Activated B cell treated with CpG ODN at 0.5 μM for 24 hours (primary cell): Measurements from ENCODE around the gene GLB1L3. TPM values are rescaled to one million over a fixed set of nuclear protein-coding genes. Genes with fewer than 3 reads are reported as not detected.

Experiments used
- ATAC-seq: fragments of 200-7000 bp; cut with Tn5 transposase; one replicate; pipeline ENCODE4 v1.10.0; 2021; ENCODE audit warnings: low read depth, mild to moderate bottlenecking, moderate library complexity
- CTCF ChIA-PET: fragments of 350-600 bp; sonication (Branson Sonifier 250); formaldehyde crosslinking; loops from one replicate; lab custom pipeline; 2021; ENCODE audit warnings: antibody characterized with exemption; lab: Charles Lee
- POLR2A ChIA-PET: fragments of 350-600 bp; sonication (Branson Sonifier 250); formaldehyde crosslinking; loops from one replicate; lab custom pipeline; 2021; ENCODE audit warnings: antibody characterized with exemption; lab: Charles Lee
- DNase-seq: peaks from one replicate; pipeline ENCODE4 v3.0.0; 2022
- H3K27ac Mint-ChIP-seq: one replicate; pipeline ENCODE4 v1.8.0; 2020; ENCODE audit warnings: mixed read lengths
- H3K27me3 Mint-ChIP-seq: one replicate; pipeline ENCODE4 v1.8.0; 2021; ENCODE audit warnings: mixed read lengths
- H3K36me3 Mint-ChIP-seq: one replicate; pipeline ENCODE4 v1.8.0; 2021; ENCODE audit warnings: low read depth, mixed read lengths
- H3K4me1 Mint-ChIP-seq: one replicate; pipeline ENCODE4 v1.8.0; 2021; ENCODE audit warnings: mixed read lengths
- H3K4me3 Mint-ChIP-seq: one replicate; pipeline ENCODE4 v1.8.0; 2020; ENCODE audit warnings: mild to moderate bottlenecking, mixed read lengths
- H3K9me3 Mint-ChIP-seq: one replicate; pipeline ENCODE4 v1.8.0; 2020; ENCODE audit warnings: mixed read lengths
- CTCF ChIP-seq: fragments of 200-600 bp; IDR thresholded peaks from one replicate; pipeline ENCODE4 v1.8.0; 2022; ENCODE audit warnings: antibody characterized with exemption, mild to moderate bottlenecking
- intact Hi-C: fragments of 100-400 bp; cut with micrococcal nuclease; formaldehyde crosslinking; loops from one replicate; pipeline ENCODE4 v1.15.1; 2024
- total RNA-seq: library from RNA; stranded (reverse); gene quantifications from 2 replicates; pipeline ENCODE4 v1.2.3, GENCODE V29; 2022

Gene GLB1L3
- total RNA-seq, 1 donor from 2014 or later: not detected

GRCh38 chr11:134349802-134350355 is 73.7 kb downstream of the GLB1L3 start:
- H3K36me3 Mint-ChIP-seq: no peaks in the 10 kb centered on the region
- peaks cover 7% of the 10 kb centered on the region for H3K4me1 Mint-ChIP-seq
- no peak for TF ChIP-seq CTCF
- H3K4me3 Mint-ChIP-seq: no peak overlapping the region
- H3K9me3 Mint-ChIP-seq: peaks cover 6% of the 10 kb centered on the region
- DNase-seq (no peak), ATAC-seq (no peak)
- no peak overlapping the region for H3K27ac Mint-ChIP-seq
- POLR2A ChIA-PET: no interaction called here
- intact Hi-C loops: no loop called here
- CTCF ChIA-PET: no interaction called here
- H3K27me3 Mint-ChIP-seq: peaks cover 2% of the 10 kb centered on the region

GRCh38 chr11:134350381-134350780 is 74.2 kb downstream of the GLB1L3 start:
- ChIA-PET CTCF (no interaction called here), POLR2A (no interaction called here)
- no peak overlapping the region for H3K4me3 Mint-ChIP-seq
- H3K27me3 Mint-ChIP-seq: peaks cover 2% of the 10 kb centered on the region
- DNase-seq (no peak), ATAC-seq (no peak)
- peaks cover 6% of the 10 kb centered on the region for H3K9me3 Mint-ChIP-seq
- peaks cover 7% of the 10 kb centered on the region for H3K4me1 Mint-ChIP-seq
- H3K36me3 Mint-ChIP-seq: no peaks in the 10 kb centered on the region
- no peak overlapping the region for H3K27ac Mint-ChIP-seq
- intact Hi-C loops: no loop called here
- TF ChIP-seq CTCF: no peak

GRCh38 chr11:134352111-134352510 is 75.9 kb downstream of the GLB1L3 start:
- DNase-seq (no peak), ATAC-seq (no peak)
- peaks cover 6% of the 10 kb centered on the region for H3K9me3 Mint-ChIP-seq
- peaks cover 2% of the 10 kb centered on the region for H3K27me3 Mint-ChIP-seq
- H3K36me3 Mint-ChIP-seq: no peaks in the 10 kb centered on the region
- TF ChIP-seq CTCF: no peak
- intact Hi-C loops: no loop called here
- H3K27ac Mint-ChIP-seq: no peak overlapping the region
- ChIA-PET CTCF (no interaction called here), POLR2A (no interaction called here)
- H3K4me3 Mint-ChIP-seq: no peak overlapping the region
- H3K4me1 Mint-ChIP-seq: peaks cover 7% of the 10 kb centered on the region

GRCh38 chr11:134355136-134355535 is 79.0 kb downstream of the GLB1L3 start:
- no peak for ATAC-seq
- Mint-ChIP-seq H3K4me3 (no peak overlapping the region), H3K9me3 (peaks cover 6% of the 10 kb centered on the region), H3K36me3 (no peaks in the 10 kb centered on the region), H3K27me3 (peaks cover 6% of the 10 kb centered on the region), H3K27ac (no peak overlapping the region), H3K4me1 (peaks cover 2% of the 10 kb centered on the region)
- DNase-seq: no peak
- ChIA-PET POLR2A (no interaction called here), CTCF (no interaction called here)
- no peak for TF ChIP-seq CTCF
- intact Hi-C loops: no loop called here

GRCh38 chr11:134355656-134356055 is 79.5 kb downstream of the GLB1L3 start:
- peaks cover 6% of the 10 kb centered on the region for H3K27me3 Mint-ChIP-seq
- CTCF ChIA-PET: no interaction called here
- ATAC-seq: no peak
- no peaks in the 10 kb centered on the region for H3K36me3 Mint-ChIP-seq
- DNase-seq: no peak
- peaks cover 6% of the 10 kb centered on the region for H3K9me3 Mint-ChIP-seq
- H3K27ac Mint-ChIP-seq: no peak overlapping the region
- intact Hi-C loops: no loop called here
- POLR2A ChIA-PET: no interaction called here
- no peaks in the 10 kb centered on the region for H3K4me1 Mint-ChIP-seq
- H3K4me3 Mint-ChIP-seq: no peak overlapping the region
- no peak for TF ChIP-seq CTCF
